Activated CD4-positive, alpha-beta T cell treated with anti-CD3 and anti-CD28 coated beads, Interleukin-10, Interleukin-2, amounts not matched to agents 100 ng/mL and 50 ng/mL, durations not matched to agents 16 hours and 8 hours (primary cell): ENCODE results near the gene PODN.

ENCODE experiments used
- DNase-seq: peaks from one replicate; pipeline ENCODE4 v3.0.0-alpha.2; 2020

PODN gene

GRCh38 chr1:53116933-53117600, 55.1 kb downstream of the PODN start:
- DNase-seq: no peak

GRCh38 chr1:53117836-53118235, 55.8 kb downstream of the PODN start:
- DNase-seq: no peak

GRCh38 chr1:53120659-53121058, 58.6 kb downstream of the PODN start:
- no peak for DNase-seq

- no peak for DNase-seq
These were observed 59.5 kb downstream of the PODN start for GRCh38 chr1:53121319-53122172.

- no peak for DNase-seq
These were observed 60.3 kb downstream of the PODN start for GRCh38 chr1:53122201-53122885.

- no peak for DNase-seq
These were observed 61.0 kb downstream of the PODN start for GRCh38 chr1:53122961-53123413.

- DNase-seq: no peak
These were observed 61.6 kb downstream of the PODN start for GRCh38 chr1:53123453-53124140.

GRCh38 chr1:53125122-53125521, 63.1 kb downstream of the PODN start:
- DNase-seq: no peak

- DNase-seq: no peak
These were observed 63.8 kb downstream of the PODN start for GRCh38 chr1:53125623-53126360.

- no peak for DNase-seq
These were observed 64.5 kb downstream of the PODN start for GRCh38 chr1:53126495-53126894.

GRCh38 chr1:53127546-53127945, 65.5 kb downstream of the PODN start:
- DNase-seq: peak; percentile 21

- DNase-seq: no peak
These were observed 66.4 kb downstream of the PODN start for GRCh38 chr1:53128401-53128800.

GRCh38 chr1:53129891-53130597, 68.0 kb downstream of the PODN start:
- no peak for DNase-seq

GRCh38 chr1:53130598-53130877, 68.5 kb downstream of the PODN start:
- no peak for DNase-seq

GRCh38 chr1:53130878-53131589, 69.0 kb downstream of the PODN start:
- DNase-seq: no peak

- no peak for DNase-seq
These were observed 69.6 kb downstream of the PODN start for GRCh38 chr1:53131590-53131938.

- no peak for DNase-seq
These were observed 70.2 kb downstream of the PODN start for GRCh38 chr1:53132176-53132575.

GRCh38 chr1:53133261-53134041, 71.4 kb downstream of the PODN start:
- no peak for DNase-seq

GRCh38 chr1:53134042-53134485, 72.1 kb downstream of the PODN start:
- DNase-seq: no peak
